NCI-H2196 (cell line): ENCODE measurements around the gene MRPS12.
"Not testable (repeated sequence)": the region's sequence is repeated elsewhere in the genome, so short reads cannot be mapped to it uniquely, and the experiment has no call there.

Source experiments
- DNase-seq: peaks from one replicate; lab custom pipeline; 2025; ENCODE audit not compliant: unreplicated experiment; lab: John Stamatoyannopoulos, UW

The MRPS12 gene

GRCh38 chr19:38930776-38931520 lies at the start of gene MRPS12:
MRPS12 (plus strand) TSS chr19:38930944; CDS start chr19:38931295, 351 bp downstream.
- DNase-seq, result peak; percentile 99

GRCh38 chr19:38883286-38883685 lies 47.5 kb upstream of the MRPS12 start:
- no peak for DNase-seq

GRCh38 chr19:38884691-38885090 lies 46.1 kb upstream of the MRPS12 start:
- not testable (repeated sequence) for DNase-seq

GRCh38 chr19:38888876-38889275 lies 41.9 kb upstream of the MRPS12 start:
- DNase-seq, result no peak

- no peak for DNase-seq
Observed at GRCh38 chr19:38889803-38890202, 40.9 kb upstream of the MRPS12 start.

GRCh38 chr19:38890686-38891085 lies 40.1 kb upstream of the MRPS12 start:
- no peak for DNase-seq

- no peak for DNase-seq
Observed at GRCh38 chr19:38891771-38892170, 39.0 kb upstream of the MRPS12 start.

GRCh38 chr19:38892841-38893240 lies 37.9 kb upstream of the MRPS12 start:
- DNase-seq, result peak; percentile 70

GRCh38 chr19:38893341-38893771 lies 37.4 kb upstream of the MRPS12 start:
- peak; percentile 67 for DNase-seq

- DNase-seq, result no peak
Observed at GRCh38 chr19:38894968-38895367, 35.8 kb upstream of the MRPS12 start.

GRCh38 chr19:38898788-38899446 lies 31.8 kb upstream of the MRPS12 start:
- no peak for DNase-seq

GRCh38 chr19:38899447-38900201 lies 31.1 kb upstream of the MRPS12 start, which contains the start of the genes NFKBIB and SIRT2:
NFKBIB (plus strand) TSS chr19:38899969; CDS start chr19:38900033, 64 bp downstream.
SIRT2 (minus strand) TSS chr19:38899618; CDS start chr19:38899521, 97 bp downstream.
- DNase-seq, result peak; percentile 100

- DNase-seq, result no peak
Observed at GRCh38 chr19:38900202-38900629, 30.5 kb upstream of the MRPS12 start.

GRCh38 chr19:38900743-38901190 lies 30.0 kb upstream of the MRPS12 start:
- no peak for DNase-seq

GRCh38 chr19:38901683-38902082 lies 29.1 kb upstream of the MRPS12 start:
- DNase-seq, result no peak

- no peak for DNase-seq
Observed at GRCh38 chr19:38904581-38905539, 25.9 kb upstream of the MRPS12 start.

GRCh38 chr19:38905620-38906019 lies 25.1 kb upstream of the MRPS12 start:
- DNase-seq, result no peak

GRCh38 chr19:38907227-38907626 lies 23.5 kb upstream of the MRPS12 start:
- DNase-seq, result no peak

- no peak for DNase-seq
Observed at GRCh38 chr19:38907670-38908069, 23.1 kb upstream of the MRPS12 start.

GRCh38 chr19:38908911-38909310 lies 21.8 kb upstream of the MRPS12 start:
- no peak for DNase-seq
